GM12874 (cell line): ENCODE data around the gene RFLNA.

Experiments
- CTCF ChIP-seq: IDR thresholded peaks from 2 replicates; pipeline ENCODE4 v1.5.1; 2011; ENCODE audit warnings: low read depth, mild to moderate bottlenecking, control low read depth, low read length, moderate library complexity; ENCODE audit not compliant: insufficient read depth

RFLNA gene

GRCh38 chr12:124301084-124301654 is 6.3 kb downstream of the RFLNA start:
- no peak for TF ChIP-seq CTCF

- no peak for TF ChIP-seq CTCF
Observed at GRCh38 chr12:124302241-124302806, 7.4 kb downstream of the RFLNA start.

- no peak for TF ChIP-seq CTCF
Observed at GRCh38 chr12:124302807-124303578, 8.1 kb downstream of the RFLNA start.

GRCh38 chr12:124303579-124304313 is 8.9 kb downstream of the RFLNA start:
- TF ChIP-seq CTCF = no peak

DNA sequence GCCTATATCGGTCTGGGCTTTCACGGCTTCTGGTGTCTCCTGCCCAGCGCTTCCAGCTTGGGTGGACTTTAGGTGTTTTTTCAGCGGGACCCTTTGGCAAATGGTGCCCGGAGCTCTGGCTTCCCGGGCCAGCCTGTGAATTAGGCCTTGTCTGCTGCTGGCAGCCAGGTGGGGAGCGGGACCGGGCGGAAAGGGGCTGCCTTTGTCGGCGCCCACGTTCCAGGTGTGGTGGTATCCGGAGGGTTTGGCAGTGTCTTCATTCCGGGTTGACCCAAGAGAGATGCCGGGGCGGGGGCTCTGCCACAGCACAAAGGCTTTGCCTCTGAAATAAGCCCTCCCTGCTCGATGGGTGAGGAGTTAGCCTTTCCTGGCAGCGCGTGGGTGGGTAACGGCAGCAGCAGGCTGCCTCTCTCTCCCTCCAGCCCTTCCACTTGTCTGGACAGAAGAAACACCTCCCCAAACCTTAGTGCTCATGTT is 9.5 kb downstream of the RFLNA start:
- TF ChIP-seq CTCF = no peak

DNA sequence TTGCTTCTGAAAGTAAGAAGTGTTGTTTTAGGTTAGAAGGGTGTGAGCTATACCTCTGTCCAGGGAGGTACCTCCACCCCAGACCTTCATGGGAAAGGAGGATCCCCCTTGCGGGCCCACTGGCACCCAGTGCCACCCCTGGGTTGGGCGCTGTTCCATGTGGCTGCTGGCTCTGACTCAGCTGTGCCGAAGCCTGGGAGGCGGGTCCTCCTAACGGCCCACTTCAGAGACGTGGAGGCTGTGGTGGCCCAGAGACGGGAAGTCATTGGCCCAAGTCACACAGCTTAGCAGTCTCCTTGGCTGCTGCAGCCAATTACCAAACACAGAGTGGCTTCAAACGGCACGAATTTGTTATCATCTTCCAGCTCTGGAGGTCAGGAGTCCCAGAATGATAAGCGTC is 10.2 kb downstream of the RFLNA start:
- TF ChIP-seq CTCF = no peak
